T-helper 2 cell (primary cell): Measurements from ENCODE around the gene PER2.

Experiments used
- DNase-seq, 5 experiments: peaks; one replicate each; pipeline versions ENCODE4 v3.0.0 to v3.0.0-alpha.2; 2012 to 2022

PER2 gene

GRCh38 chr2:238243496-238244076 is 44.8 kb downstream of the PER2 start:
- DNase-seq = no peak

DNA sequence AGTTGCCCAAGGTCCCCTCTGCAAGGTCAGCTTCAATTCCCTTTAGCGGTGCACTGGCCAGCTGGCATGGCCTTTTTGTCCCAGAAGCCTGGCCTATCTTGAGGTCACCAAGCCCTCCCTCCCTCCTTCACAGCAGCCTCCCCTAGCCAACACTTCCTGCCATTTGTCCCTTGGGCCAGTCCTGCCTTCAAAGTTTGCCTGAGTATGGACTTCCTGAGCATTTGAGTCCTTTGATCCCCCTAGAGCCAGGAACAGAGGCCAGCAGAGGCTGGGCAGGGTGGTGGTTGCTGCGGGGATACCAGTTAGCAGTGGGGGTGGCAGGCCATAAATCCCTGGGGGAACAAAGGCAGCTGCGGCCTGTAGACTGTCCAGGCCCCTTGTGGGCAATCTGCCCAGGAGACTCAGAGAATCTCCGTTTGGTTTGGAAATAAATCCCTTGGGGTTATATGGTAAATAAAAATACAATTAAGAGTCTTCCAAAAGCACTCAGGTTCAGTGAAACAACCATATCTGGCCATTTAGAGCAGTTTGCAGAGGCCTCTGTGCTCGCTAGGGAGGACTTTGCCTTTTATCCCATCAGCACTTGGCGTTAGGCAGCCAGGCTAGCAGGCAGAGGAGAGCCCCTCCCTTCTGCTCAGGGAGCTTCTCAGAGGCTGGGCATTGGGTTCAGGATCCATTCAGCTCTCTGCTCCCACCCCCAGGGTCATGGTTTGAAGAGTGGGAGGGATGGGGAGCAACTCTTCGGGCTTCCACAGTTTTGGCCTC is 45.5 kb downstream of the PER2 start:
- DNase-seq = no peak

GRCh38 chr2:238241970-238242369 is 46.4 kb downstream of the PER2 start:
- DNase-seq = no peak

DNA sequence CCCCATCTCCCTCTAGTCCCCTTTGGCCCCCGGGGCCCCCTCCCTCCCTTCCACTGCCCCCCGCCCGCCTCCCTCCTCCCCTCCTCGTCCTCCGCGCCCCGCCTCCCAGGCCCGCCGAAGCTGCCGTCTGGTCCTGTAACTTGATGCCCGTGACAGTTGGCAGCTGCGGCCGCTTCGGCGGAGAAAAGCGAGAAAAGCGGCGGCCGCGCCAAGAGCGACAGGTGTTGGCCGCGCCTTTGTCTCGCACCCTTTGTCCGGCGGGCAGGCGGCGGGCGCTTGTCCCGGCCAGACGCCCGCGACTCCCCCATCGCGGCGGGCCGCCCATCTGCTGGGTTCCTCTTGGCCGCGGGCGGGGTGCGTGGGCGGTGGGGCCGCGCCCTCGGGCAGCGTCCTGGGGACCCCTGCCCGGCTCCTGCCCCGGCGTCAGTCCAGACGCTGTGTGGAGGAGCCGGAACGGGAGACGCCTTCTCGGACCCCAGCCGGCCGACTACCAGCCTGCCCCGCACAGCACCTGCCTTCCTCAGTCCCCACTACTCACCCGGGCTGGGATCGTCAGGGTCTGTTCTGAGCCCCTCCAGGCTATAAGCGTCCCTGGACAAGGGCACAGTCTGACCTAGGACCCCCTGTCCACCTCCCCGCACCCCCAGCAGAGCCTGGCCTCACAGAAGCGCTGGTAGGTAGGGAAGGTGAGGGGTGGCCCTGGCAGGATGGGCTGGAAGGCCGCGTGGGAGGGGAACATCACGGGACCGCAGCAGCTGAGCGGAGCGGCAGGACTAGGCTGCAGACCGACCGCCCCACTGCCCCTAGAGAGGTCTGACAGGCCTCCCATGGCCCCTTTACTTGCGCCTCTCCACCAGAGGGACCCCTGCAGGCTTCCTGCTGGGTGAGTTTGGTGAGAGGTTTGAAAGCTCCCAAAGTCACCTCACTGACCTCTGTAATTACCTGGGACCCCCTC is 47.4 kb downstream of the PER2 start:
- peak in 1 of 5 experiments; percentile 29 for DNase-seq

- peak; percentile 56 to 83 (median 69) for DNase-seq
Measured at GRCh38 chr2:238239863-238240756, 48.3 kb downstream of the PER2 start, which contains the start of gene HES6. Gene HES6 (minus strand): TSS chr2:238240038. CDS start chr2:238239905, 133 bp downstream.

DNA sequence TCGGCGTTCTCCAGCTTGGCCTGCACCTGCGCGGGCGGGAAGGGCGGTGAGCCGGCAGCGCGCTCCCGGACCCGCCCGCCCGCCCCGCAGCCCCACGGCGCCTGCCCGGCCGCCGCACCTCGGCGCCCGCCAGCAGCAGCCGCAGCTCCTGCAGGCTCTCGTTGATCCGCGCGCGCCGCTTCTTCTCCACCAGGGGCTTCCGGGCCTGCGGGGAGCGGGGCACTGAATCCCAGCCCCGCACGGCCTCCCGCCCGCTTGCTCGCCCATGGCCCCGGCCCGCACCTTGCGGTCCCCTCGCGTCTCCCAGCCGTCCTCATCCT is 48.9 kb downstream of the PER2 start:
- peak in 3 of 5 experiments; percentile 31 to 36 (median 35) for DNase-seq

GRCh38 chr2:238238766-238239542 is 49.5 kb downstream of the PER2 start:
- DNase-seq = peak in 1 of 5 experiments; percentile 73

DNA sequence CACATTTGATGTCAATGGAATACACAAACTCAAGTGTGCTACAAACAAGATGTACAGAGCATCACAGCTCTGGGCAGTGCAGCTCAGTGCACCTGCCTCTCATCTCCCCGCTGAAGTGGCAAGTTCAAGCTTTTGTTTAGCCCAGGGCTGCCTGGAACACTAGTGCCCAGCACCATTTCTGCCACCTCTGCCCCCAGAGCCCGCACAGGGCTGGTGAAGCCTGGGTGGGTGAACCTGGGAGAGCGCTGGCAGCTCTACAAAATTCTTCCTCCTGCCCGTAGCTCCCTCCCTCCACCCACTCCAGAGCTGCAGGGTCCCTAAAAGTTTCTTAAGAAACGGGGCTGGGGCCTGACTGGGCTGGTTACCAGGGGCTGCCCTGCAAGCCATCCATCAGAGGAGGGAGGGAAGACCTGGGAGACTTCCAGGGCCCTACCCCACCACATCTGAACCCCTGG is 50.1 kb downstream of the PER2 start:
- no peak for DNase-seq

- no peak for DNase-seq
Measured at GRCh38 chr2:238237431-238238135, 50.8 kb downstream of the PER2 start.

GRCh38 chr2:238236571-238236970 is 51.8 kb downstream of the PER2 start:
- DNase-seq = no peak

DNA sequence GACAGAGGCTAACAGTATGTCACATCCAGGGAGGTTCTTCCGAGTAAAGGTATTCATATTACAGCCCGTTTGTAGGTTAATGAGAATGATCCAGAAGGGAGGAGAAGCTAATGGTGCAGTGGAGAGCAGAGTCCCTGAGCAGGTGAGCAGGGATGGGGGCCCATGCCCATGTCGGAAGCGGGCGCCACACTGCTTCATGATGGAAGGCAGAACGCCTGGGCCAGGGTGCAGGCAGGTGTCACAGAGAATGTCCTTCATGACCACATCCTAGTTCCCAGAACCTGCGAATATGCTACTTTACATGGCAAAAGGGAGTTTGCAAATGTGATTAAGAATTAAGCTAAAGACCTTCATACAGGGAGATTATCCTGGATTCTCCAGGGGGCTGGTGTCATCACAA is 52.6 kb downstream of the PER2 start:
- DNase-seq = no peak

- DNase-seq = no peak
Measured at GRCh38 chr2:238235331-238235732, 53.1 kb downstream of the PER2 start.

DNA sequence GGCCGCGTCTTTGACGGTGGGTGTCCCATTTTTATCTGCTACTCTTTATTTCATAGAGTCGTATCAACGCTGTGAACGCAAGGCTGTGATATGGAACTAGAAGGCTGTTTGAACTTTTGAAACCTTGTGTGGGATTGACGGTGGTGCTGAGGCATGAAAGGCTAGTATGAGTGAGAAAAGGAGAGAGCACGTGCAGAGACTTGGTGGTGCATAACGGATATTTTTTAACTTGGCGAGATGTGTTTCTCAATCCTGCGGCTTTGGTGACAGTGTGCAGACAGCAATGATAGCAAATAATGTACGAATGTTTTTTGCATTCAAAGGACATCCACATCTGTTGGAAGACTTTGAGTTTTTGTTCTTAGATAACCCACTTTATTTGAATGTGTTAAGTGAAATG is 54.8 kb downstream of the PER2 start:
- no peak for DNase-seq

DNA sequence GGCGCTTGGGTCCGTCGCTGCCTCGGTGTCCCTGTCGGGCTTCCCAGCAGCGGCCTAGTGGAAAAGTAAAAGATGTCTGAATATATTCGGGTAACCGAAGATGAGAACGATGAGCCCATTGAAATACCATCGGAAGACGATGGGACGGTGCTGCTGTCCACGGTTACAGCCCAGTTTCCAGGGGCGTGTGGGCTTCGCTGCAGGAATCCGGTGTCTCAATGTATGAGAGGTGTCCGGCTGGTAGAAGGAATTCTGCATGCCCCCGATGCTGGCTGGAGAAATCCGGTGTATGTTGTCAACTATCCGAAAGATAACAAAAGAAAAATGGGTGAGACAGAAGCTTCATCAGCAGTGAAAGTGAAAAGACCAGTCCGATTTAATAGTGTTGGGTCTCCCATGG is 56.6 kb downstream of the PER2 start:
- no peak for DNase-seq

DNA sequence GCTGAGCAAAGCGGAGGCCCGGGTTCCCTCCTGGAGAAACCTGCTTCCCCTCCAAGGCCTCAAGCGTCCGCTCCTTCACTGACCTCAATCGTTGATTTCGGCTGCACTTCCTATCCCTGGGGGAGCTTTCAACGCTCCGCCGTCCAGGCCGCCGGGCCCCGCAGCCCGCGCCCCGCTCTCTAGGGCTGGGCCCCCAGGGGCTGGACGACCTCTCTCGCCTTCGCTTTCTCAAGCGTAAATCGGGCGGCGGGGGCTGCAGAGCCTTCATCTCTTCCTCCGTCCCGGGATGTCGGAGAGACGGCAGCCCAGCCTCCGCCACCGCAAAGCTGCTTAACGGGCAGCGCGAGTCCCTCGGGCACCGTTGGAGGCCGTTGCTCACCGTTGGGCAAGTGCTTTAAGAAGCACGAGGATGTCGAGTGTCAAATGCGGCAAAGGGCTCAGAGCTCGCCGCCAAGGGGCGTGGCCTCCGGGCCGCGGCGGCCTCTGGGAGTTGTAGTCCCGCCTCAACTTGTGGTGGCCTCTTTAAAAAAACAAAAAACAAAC is 57.1 kb downstream of the PER2 start:
- peak; percentile 46 to 81 (median 68) for DNase-seq

GRCh38 chr2:238230699-238231098 is 57.7 kb downstream of the PER2 start:
- DNase-seq = no peak

DNA sequence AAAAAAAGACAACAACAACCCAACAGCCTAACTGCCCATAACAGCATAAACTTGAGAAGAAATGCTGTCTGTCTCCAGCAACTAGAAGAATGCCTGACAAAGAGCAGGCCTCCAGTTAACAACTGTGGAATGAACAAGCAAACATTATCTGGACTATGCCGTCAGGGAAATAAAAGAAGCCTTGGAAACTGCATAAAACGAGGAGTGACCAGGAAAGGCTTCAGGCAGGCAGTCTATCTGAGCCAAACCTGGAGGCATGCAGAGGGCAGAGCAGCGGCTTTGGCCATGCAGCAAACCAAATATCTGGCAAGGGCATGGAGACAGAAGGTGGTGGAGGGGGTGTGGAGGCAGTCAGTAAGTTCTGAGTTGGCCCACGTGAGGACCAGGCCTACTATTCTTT is 59.7 kb downstream of the PER2 start:
- DNase-seq = no peak

GRCh38 chr2:238227587-238228032 is 60.8 kb downstream of the PER2 start:
- DNase-seq = no peak

- no peak for DNase-seq
Measured at GRCh38 chr2:238226698-238227586, 61.5 kb downstream of the PER2 start.
